ENCODE measurements around the gene CD69.

GRCh38 chr12:9729082-9729481 lies 31.6 kb downstream of the CD69 start:
- TF ChIP-seq CTCF (IDR thresholded peaks at IDR 0.05): no peak
- no peak for TF ChIP-seq EZH2 (IDR thresholded peaks at IDR 0.05)

Measured in neural progenitor cell (in vitro differentiated cells).